Measurements from ENCODE around the gene UBXN1. TPM values are rescaled to one million over a fixed set of nuclear protein-coding genes. Genes with fewer than 3 reads are reported as not detected.

UBXN1 gene
- total RNA-seq, 1 experiment from 2014 or later, result 94.2 TPM

DNA sequence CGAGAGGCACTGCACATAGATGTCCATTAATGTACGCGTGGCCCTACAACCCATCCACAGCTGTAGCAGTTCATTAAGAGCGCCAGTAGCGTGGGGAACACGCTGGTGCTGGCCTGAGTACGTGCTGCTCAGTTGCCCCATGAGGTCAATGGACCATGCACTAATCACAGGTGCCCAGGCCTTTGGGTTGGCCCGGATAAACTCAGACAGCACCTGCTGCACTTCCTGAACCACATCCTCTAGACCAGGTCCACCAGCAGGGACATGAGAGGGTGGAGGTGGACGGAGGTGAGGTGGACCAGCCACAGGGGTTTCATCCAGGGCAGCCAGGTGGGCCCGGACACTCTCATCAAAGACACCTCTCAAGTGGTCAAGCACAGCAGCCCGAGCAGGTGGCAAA, 29.4 kb downstream of the UBXN1 start:
- intact Hi-C loops (cut with micrococcal nuclease), result loop anchor here (5.0 kb wide), 1 partner anchor 37 kb away; the partner anchor contains the start of genes EML3 and ROM1
- H3K27me3 ChIP-seq (ENCODE audit: insufficient read depth, low read length), result no peaks in the 10 kb centered on the region
- no TSS peak for BruUV-seq (replicated peaks)
- TF ChIP-seq CBX3 (IDR thresholded peaks at IDR 0.05; ENCODE audit: low read depth), result no peak
- TF ChIP-seq FOSL1 (IDR thresholded peaks at IDR 0.05; ENCODE audit: low read depth), result no peak
- TF ChIP-seq TCF7L2 (IDR thresholded peaks at IDR 0.05; ENCODE audit: borderline replicate concordance, extremely low read depth, insufficient read depth, insufficient read length), result no peak
- TF ChIP-seq ZFX (IDR thresholded peaks at IDR 0.05), result no peak
- TF ChIP-seq ELF1 (IDR thresholded peaks at IDR 0.05; ENCODE audit: borderline replicate concordance, low read depth), result no peak
- TF ChIP-seq, protein P1, sequence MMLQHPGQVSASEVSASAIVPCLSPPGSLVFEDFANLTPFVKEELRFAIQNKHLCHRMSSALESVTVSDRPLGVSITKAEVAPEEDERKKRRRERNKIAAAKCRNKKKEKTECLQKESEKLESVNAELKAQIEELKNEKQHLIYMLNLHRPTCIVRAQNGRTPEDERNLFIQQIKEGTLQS (IDR thresholded peaks at IDR 0.05), result no peak
- TF ChIP-seq, protein P2, sequence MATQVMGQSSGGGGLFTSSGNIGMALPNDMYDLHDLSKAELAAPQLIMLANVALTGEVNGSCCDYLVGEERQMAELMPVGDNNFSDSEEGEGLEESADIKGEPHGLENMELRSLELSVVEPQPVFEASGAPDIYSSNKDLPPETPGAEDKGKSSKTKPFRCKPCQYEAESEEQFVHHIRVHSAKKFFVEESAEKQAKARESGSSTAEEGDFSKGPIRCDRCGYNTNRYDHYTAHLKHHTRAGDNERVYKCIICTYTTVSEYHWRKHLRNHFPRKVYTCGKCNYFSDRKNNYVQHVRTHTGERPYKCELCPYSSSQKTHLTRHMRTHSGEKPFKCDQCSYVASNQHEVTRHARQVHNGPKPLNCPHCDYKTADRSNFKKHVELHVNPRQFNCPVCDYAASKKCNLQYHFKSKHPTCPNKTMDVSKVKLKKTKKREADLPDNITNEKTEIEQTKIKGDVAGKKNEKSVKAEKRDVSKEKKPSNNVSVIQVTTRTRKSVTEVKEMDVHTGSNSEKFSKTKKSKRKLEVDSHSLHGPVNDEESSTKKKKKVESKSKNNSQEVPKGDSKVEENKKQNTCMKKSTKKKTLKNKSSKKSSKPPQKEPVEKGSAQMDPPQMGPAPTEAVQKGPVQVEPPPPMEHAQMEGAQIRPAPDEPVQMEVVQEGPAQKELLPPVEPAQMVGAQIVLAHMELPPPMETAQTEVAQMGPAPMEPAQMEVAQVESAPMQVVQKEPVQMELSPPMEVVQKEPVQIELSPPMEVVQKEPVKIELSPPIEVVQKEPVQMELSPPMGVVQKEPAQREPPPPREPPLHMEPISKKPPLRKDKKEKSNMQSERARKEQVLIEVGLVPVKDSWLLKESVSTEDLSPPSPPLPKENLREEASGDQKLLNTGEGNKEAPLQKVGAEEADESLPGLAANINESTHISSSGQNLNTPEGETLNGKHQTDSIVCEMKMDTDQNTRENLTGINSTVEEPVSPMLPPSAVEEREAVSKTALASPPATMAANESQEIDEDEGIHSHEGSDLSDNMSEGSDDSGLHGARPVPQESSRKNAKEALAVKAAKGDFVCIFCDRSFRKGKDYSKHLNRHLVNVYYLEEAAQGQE (IDR thresholded peaks at IDR 0.05; ENCODE audit: low read depth), result no peak
- TF ChIP-seq EZH2phosphoT487 (IDR thresholded peaks at IDR 0.05; ENCODE audit: borderline replicate concordance), result no peak
- no peak for TF ChIP-seq SIN3A (IDR thresholded peaks at IDR 0.05; ENCODE audit: low read depth)
- TF ChIP-seq SRF (IDR thresholded peaks at IDR 0.05; ENCODE audit: low read depth), result no peak
- TF ChIP-seq RAD21 (IDR thresholded peaks at IDR 0.05; ENCODE audit: low read depth), result no peak
- no peak for TF ChIP-seq EGR1 (IDR thresholded peaks at IDR 0.05; ENCODE audit: low read depth)
- TF ChIP-seq, protein P3, sequence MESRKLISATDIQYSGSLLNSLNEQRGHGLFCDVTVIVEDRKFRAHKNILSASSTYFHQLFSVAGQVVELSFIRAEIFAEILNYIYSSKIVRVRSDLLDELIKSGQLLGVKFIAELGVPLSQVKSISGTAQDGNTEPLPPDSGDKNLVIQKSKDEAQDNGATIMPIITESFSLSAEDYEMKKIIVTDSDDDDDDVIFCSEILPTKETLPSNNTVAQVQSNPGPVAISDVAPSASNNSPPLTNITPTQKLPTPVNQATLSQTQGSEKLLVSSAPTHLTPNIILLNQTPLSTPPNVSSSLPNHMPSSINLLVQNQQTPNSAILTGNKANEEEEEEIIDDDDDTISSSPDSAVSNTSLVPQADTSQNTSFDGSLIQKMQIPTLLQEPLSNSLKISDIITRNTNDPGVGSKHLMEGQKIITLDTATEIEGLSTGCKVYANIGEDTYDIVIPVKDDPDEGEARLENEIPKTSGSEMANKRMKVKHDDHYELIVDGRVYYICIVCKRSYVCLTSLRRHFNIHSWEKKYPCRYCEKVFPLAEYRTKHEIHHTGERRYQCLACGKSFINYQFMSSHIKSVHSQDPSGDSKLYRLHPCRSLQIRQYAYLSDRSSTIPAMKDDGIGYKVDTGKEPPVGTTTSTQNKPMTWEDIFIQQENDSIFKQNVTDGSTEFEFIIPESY (IDR thresholded peaks at IDR 0.05; ENCODE audit: extremely low read depth, insufficient replicate concordance, low read length), result no peak
- TF ChIP-seq CEBPB (IDR thresholded peaks at IDR 0.05; ENCODE audit: low read depth), result no peak
- TF ChIP-seq POLR2A (IDR thresholded peaks at IDR 0.05; ENCODE audit: borderline replicate concordance, extremely low read depth, insufficient read depth, insufficient read length), result no peak
- no peak for TF ChIP-seq SP1 (IDR thresholded peaks at IDR 0.05; ENCODE audit: low read depth)
- TF ChIP-seq ZNF274 (IDR thresholded peaks at IDR 0.05; ENCODE audit: low read depth, low read length), result no peak
- TF ChIP-seq, protein P4, sequence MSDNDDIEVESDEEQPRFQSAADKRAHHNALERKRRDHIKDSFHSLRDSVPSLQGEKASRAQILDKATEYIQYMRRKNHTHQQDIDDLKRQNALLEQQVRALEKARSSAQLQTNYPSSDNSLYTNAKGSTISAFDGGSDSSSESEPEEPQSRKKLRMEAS (IDR thresholded peaks at IDR 0.05), result no peak
- TF ChIP-seq JUND (IDR thresholded peaks at IDR 0.05), result no peak
- TF ChIP-seq YY1 (IDR thresholded peaks at IDR 0.05; ENCODE audit: extremely low read depth, insufficient replicate concordance, low read depth, low read length), result no peak
- no peak overlapping the region for H3K4me2 ChIP-seq (ENCODE audit: low read length)
- DNase-seq (ENCODE audit: low read depth, low spot score), result no peak
- H3K4me3 ChIP-seq (replicated peaks in 1 of 2; ENCODE audit: low read depth in 1 of 2, low read length in 2 of 2), result no peak overlapping the region
- POLR2A ChIA-PET, result interaction anchor here (0.9 to 14.1 kb wide), 2 partner anchors 8 to 16 kb away, joined by 3 to 195 read pairs; partner anchors contain the start of genes C11orf98 and CSKMT
- no peak overlapping the region for H3K27ac ChIP-seq (ENCODE audit: low read depth, low read length)
- H3K9me3 ChIP-seq (ENCODE audit: control insufficient read depth in 1 of 2, insufficient read depth in 1 of 2, low read depth in 1 of 2, low read length in 2 of 2), result no peaks in the 10 kb centered on the region
- H3K9ac ChIP-seq (ENCODE audit: low read length), result no peak overlapping the region
- peaks cover 12 to 39% of the 10 kb centered on the region in 2 experiments for H3K4me1 ChIP-seq (ENCODE audit: control insufficient read depth in 1 of 2, insufficient read depth in 2 of 2, low read length in 2 of 2)
- peaks cover 8 to 9% of the 10 kb centered on the region in 2 experiments; a peak in 3 of 4 replicates for H3K36me3 ChIP-seq (ENCODE audit: control insufficient read depth in 1 of 2, insufficient read depth in 2 of 2, low read length in 2 of 2)
- H3K9me2 ChIP-seq (ENCODE audit: insufficient read depth), result no peaks in the 10 kb centered on the region
- no peak for ATAC-seq
- RAD21 ChIA-PET (ENCODE audit: low non-redundant PET in 1 of 2, low total read pairs in 2 of 2, uncharacterized antibody in 2 of 2, unreplicated experiment in 2 of 2), result no interaction called here
- H2AFZ ChIP-seq (ENCODE audit: low read depth, low read length, poor library complexity, severe bottlenecking), result no peak overlapping the region
- CTCF ChIA-PET, result no interaction called here
- no peaks in the 10 kb centered on the region for H4K20me1 ChIP-seq (ENCODE audit: insufficient read depth)
- H3K79me2 ChIP-seq (ENCODE audit: insufficient read depth, low read length), result peaks cover 52% of the 10 kb centered on the region

Measured in HCT116 (cell line).